IPS-18c (cell line): ENCODE results near the gene STIP1.
A peak's percentile ranks its signal among the peaks of the same experiment; 100 is the strongest.

Experiments used
- H3K4me3 ChIP-seq: 2 replicates; pipeline ENCODE4 v1.7.0; 2013; ENCODE audit warnings: low read depth, mild to moderate bottlenecking, low read length, moderate library complexity; ENCODE audit not compliant: insufficient read depth
- H3K9me3 ChIP-seq: one replicate; pipeline ENCODE4 v1.6.1; 2013; ENCODE audit warnings: mild to moderate bottlenecking, low read length, moderate library complexity; ENCODE audit not compliant: control insufficient read depth, insufficient read depth

Gene STIP1

GRCh38 chr11:64208796-64209562 lies 23.0 kb downstream of the STIP1 start:
- no peak overlapping the region for H3K4me3 ChIP-seq
- peaks cover 2% of the 10 kb centered on the region for H3K9me3 ChIP-seq

GRCh38 chr11:64209563-64209843 lies 23.5 kb downstream of the STIP1 start:
- H3K9me3 ChIP-seq: peaks cover 2% of the 10 kb centered on the region
- H3K4me3 ChIP-seq: no peak overlapping the region

- no peak overlapping the region for H3K4me3 ChIP-seq
- peaks cover 2% of the 10 kb centered on the region for H3K9me3 ChIP-seq
Measured at GRCh38 chr11:64210301-64211020, 24.5 kb downstream of the STIP1 start.

- peaks cover 4% of the 10 kb centered on the region for H3K9me3 ChIP-seq
Measured at GRCh38 chr11:64211181-64211872, 25.4 kb downstream of the STIP1 start.

GRCh38 chr11:64216879-64217278 lies 30.9 kb downstream of the STIP1 start:
- H3K9me3 ChIP-seq: peaks cover 2% of the 10 kb centered on the region
- H3K4me3 ChIP-seq: no peak overlapping the region

More at GRCh38 chr11:64211181-64211872, 25.4 kb downstream of the STIP1 start:
- no peak overlapping the region for H3K4me3 ChIP-seq

GRCh38 chr11:64218628-64219353 lies 32.8 kb downstream of the STIP1 start:
- Histone ChIP-seq H3K4me3 (no peak overlapping the region), H3K9me3 (peaks cover 5% of the 10 kb centered on the region)

- no peak overlapping the region for H3K4me3 ChIP-seq
- H3K9me3 ChIP-seq: peaks cover 5% of the 10 kb centered on the region
Measured at GRCh38 chr11:64219354-64219684, 33.3 kb downstream of the STIP1 start.

- Histone ChIP-seq H3K9me3 (peaks cover 5% of the 10 kb centered on the region), H3K4me3 (no peak overlapping the region)
Measured at GRCh38 chr11:64219755-64220154, 33.8 kb downstream of the STIP1 start.

- Histone ChIP-seq H3K4me3 (no peak overlapping the region), H3K9me3 (peaks cover 5% of the 10 kb centered on the region)
Measured at GRCh38 chr11:64220271-64220670, 34.3 kb downstream of the STIP1 start.

GRCh38 chr11:64220798-64221197 lies 34.8 kb downstream of the STIP1 start:
- Histone ChIP-seq H3K4me3 (no peak overlapping the region), H3K9me3 (peaks cover 5% of the 10 kb centered on the region)

- peaks cover 5% of the 10 kb centered on the region for H3K9me3 ChIP-seq
- H3K4me3 ChIP-seq: no peak overlapping the region
Measured at GRCh38 chr11:64222651-64223000, 36.7 kb downstream of the STIP1 start.

- Histone ChIP-seq H3K4me3 (no peak overlapping the region), H3K9me3 (peaks cover 5% of the 10 kb centered on the region)
Measured at GRCh38 chr11:64223001-64223651, 37.2 kb downstream of the STIP1 start.

GRCh38 chr11:64224151-64224890 lies 38.4 kb downstream of the STIP1 start:
- no peak overlapping the region for H3K4me3 ChIP-seq
- H3K9me3 ChIP-seq: peaks cover 5% of the 10 kb centered on the region

- peaks cover 5% of the 10 kb centered on the region for H3K9me3 ChIP-seq
- peak overlapping the region; percentile 93 for H3K4me3 ChIP-seq
Measured at GRCh38 chr11:64224891-64225607, 39.1 kb downstream of the STIP1 start.

GRCh38 chr11:64225608-64226506 lies 39.9 kb downstream of the STIP1 start, which contains the start of the genes NUDT22 and TRPT1:
TSS of gene NUDT22 (plus strand) at chr11:64226274. CDS start at chr11:64226653, 379 bp downstream.
TSS of gene TRPT1 (minus strand) at chr11:64226186. CDS start at chr11:64225860, 326 bp downstream.
- peaks cover 5% of the 10 kb centered on the region for H3K9me3 ChIP-seq
- peak within 1 kb of the TSS; percentile 93 for H3K4me3 ChIP-seq
